ENCODE measurements around the gene AP1G2. TPM values are rescaled to one million over a fixed set of nuclear protein-coding genes. Genes with fewer than 3 reads are reported as not detected.

AP1G2 gene
- polyA plus RNA-seq, 2 of the 4 experiments (the other 2 are of a cell fraction): 80.6 to 83.7 TPM

DNA sequence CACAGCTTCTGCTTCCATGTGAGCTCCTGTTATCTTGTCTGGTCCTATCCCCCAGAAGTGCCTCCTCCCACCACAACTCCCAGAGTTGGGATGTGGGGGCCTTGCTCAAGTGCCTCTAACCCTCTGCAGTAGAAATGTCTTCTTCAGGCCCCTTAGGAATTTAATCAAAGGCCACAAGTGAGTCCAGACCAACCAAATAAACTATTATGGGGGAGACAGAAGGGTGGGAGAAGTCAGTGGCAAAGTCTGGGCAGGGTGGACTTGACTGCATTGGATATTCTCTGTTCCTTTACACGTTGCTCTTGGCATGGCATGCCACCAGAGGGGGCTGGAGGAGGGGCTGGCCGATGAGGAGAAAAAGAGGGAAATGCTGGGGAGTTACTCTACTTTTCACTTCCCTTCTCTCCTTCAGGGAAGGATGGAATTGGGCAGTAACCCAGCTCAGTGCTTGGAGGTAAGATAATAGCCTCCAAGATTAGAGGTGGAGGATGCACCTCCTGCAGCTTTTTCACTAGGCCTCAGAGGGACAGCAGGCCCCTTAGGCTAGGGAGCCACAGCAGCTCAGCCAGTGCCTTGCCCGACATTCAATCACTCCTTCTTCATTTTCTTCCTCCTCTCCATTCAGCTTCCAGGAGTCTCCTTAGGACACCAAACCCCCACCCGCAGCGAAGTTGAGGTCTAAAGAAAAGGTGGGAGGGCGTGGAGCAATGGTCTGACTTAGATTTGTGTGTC lies 1.2 kb upstream of the AP1G2 start:
- TF ChIP-seq CTCF (IDR thresholded peaks at IDR 0.05): peak; percentile 24; the same call in 2 of the 3 replicates
- TF ChIP-seq ZNF302 (CRISPR knock-in tag; IDR thresholded peaks at IDR 0.05): no peak
- ChIA-PET POLR2A (no interaction called here), CTCF (interaction anchor here (1.0 to 19.0 kb wide), 4 partner anchors 10 to 369 kb away, joined by 3 to 553 read pairs (median 8); partner anchors contain the start of genes JPH4 and NGDN)
- H3K27ac ChIP-seq: peak overlapping the region; percentile 90 to 97
- WGBS (ENCODE audit: missing lambda C conversion rate): 57% methylated on average over 6 of the region's 6 CpGs
- H3K9me3 ChIP-seq: no peaks in the 10 kb centered on the region
- no peak overlapping the region for H3K4me3 ChIP-seq
- peaks cover 20% of the 10 kb centered on the region for H3K4me1 ChIP-seq
- ATAC-seq: peak in 1 of 2 experiments; percentile 39; a peak in 2 of 6 replicates
- DNase-seq (ENCODE audit: low read depth in 1 of 2, low spot score in 1 of 2): peak in 1 of 2 experiments; percentile 42
- peak overlapping the region; percentile 85 for H3K4me2 ChIP-seq
- FAIRE-seq: no peak

DNA sequence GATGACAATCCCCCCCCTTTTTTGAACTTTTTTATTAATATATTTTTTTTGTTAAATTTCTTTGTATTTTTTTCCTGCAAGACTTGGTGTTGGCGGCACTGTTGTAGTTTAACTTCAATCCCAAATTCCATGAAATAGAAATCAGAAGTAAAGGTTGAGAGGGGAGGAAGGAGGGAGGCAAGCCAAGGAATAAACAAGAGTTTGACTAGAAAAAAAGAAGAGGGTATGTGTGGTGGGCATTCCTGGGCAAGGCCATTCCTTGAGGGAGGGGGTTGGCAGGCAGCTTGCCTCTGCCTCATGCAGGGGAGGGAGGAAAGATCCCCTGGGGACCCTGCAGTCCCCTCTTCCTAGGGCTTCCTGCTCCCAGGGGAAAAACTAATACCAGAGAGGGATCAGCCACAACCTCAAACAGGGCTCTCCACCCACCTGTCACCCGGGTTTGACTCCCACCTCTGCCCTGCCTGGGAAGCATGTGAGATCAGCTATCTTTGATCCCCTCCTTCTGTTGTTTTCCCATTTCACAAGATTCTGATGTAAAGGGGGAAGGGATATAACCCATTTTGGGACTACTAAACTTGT lies 519 bp upstream of the AP1G2 start:
- POLR2A ChIA-PET: interaction anchor here (1.1 kb wide), 1 partner anchor 10 kb away, joined by 6 read pairs; no protein-coding TSS in a partner anchor

More for the DNA sequence above, 519 bp upstream of the AP1G2 start:
- CTCF ChIA-PET: interaction anchor here (1.5 to 19.0 kb wide), 3 partner anchors 10 to 91 kb away, joined by 4 to 553 read pairs (median 11); partner anchors contain the start of genes JPH4 and NGDN
- no peak for FAIRE-seq
- no peak for ATAC-seq
- TF ChIP-seq JUN (IDR thresholded peaks at IDR 0.05) (no peak), RFX5 (IDR thresholded peaks at IDR 0.05) (no peak), EHMT2 (IDR thresholded peaks at IDR 0.05; ENCODE audit: low read depth) (no peak), EP300 (IDR thresholded peaks at IDR 0.05) (no peak), ZFP36 (IDR thresholded peaks at IDR 0.05; ENCODE audit: borderline replicate concordance, partially characterized antibody) (no peak), HOXB5 (CRISPR knock-in tag; IDR thresholded peaks at IDR 0.05) (no peak), ELK1 (IDR thresholded peaks at IDR 0.05; ENCODE audit: low read depth, low read length) (no peak), ZNF302 (CRISPR knock-in tag; IDR thresholded peaks at IDR 0.05) (no peak), CHD2 (IDR thresholded peaks at IDR 0.05; ENCODE audit: low read length, partially characterized antibody) (no peak), HOXB13 (CRISPR knock-in tag; IDR thresholded peaks at IDR 0.05; ENCODE audit: low read depth) (no peak)
- TF ChIP-seq, protein P1, sequence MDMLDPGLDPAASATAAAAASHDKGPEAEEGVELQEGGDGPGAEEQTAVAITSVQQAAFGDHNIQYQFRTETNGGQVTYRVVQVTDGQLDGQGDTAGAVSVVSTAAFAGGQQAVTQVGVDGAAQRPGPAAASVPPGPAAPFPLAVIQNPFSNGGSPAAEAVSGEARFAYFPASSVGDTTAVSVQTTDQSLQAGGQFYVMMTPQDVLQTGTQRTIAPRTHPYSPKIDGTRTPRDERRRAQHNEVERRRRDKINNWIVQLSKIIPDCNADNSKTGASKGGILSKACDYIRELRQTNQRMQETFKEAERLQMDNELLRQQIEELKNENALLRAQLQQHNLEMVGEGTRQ (IDR thresholded peaks at IDR 0.05): no peak
- TF ChIP-seq, protein P2, sequence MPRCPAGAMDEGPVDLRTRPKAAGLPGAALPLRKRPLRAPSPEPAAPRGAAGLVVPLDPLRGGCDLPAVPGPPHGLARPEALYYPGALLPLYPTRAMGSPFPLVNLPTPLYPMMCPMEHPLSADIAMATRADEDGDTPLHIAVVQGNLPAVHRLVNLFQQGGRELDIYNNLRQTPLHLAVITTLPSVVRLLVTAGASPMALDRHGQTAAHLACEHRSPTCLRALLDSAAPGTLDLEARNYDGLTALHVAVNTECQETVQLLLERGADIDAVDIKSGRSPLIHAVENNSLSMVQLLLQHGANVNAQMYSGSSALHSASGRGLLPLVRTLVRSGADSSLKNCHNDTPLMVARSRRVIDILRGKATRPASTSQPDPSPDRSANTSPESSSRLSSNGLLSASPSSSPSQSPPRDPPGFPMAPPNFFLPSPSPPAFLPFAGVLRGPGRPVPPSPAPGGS (IDR thresholded peaks at IDR 0.05): no peak
- TF ChIP-seq, protein P3, sequence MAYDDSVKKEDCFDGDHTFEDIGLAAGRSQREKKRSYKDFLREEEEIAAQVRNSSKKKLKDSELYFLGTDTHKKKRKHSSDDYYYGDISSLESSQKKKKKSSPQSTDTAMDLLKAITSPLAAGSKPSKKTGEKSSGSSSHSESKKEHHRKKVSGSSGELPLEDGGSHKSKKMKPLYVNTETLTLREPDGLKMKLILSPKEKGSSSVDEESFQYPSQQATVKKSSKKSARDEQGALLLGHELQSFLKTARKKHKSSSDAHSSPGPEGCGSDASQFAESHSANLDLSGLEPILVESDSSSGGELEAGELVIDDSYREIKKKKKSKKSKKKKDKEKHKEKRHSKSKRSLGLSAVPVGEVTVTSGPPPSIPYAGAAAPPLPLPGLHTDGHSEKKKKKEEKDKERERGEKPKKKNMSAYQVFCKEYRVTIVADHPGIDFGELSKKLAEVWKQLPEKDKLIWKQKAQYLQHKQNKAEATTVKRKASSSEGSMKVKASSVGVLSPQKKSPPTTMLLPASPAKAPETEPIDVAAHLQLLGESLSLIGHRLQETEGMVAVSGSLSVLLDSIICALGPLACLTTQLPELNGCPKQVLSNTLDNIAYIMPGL (CRISPR knock-in tag; IDR thresholded peaks at IDR 0.05; ENCODE audit: borderline replicate concordance): no peak
- no peaks in the 10 kb centered on the region for H3K9me3 ChIP-seq
- peak overlapping the region; percentile 62 for H3K4me3 ChIP-seq
- peak overlapping the region; percentile 90 to 97 for H3K27ac ChIP-seq
- H3K4me1 ChIP-seq: peaks cover 20% of the 10 kb centered on the region
- 75% methylated on average over 2 of the region's 2 CpGs for WGBS (ENCODE audit: missing lambda C conversion rate)
- H3K4me2 ChIP-seq: peak overlapping the region; percentile 85
- no peak for DNase-seq (ENCODE audit: low read depth in 1 of 2, low spot score in 1 of 2)

Measured in A549 (cell line).